Suprapubic skin (tissue), 4 donors: Measurements from ENCODE around the gene ALDH3A2. TPM values are rescaled to one million over a fixed set of nuclear protein-coding genes. Genes with fewer than 3 reads are reported as not detected.

Experiments
- DNase-seq, 2 donors: peaks; one replicate each; pipeline ENCODE4 v3.0.0-alpha.2; 2019; ENCODE audit warnings: low spot score in 2 of 2
- H3K27ac ChIP-seq: fragments of 200-600 bp; sonication (generic); one replicate; pipeline ENCODE4 v1.5.1; 2019
- H3K27me3 ChIP-seq: fragments of 200-600 bp; sonication (generic); one replicate; pipeline ENCODE4 v1.5.1; 2019
- H3K36me3 ChIP-seq: fragments of 200-600 bp; sonication (generic); one replicate; pipeline ENCODE4 v1.5.1; 2019
- H3K4me1 ChIP-seq: fragments of 200-600 bp; sonication (generic); one replicate; pipeline ENCODE4 v1.5.1; 2019
- H3K4me3 ChIP-seq: fragments of 200-600 bp; sonication (generic); one replicate; pipeline ENCODE4 v1.5.1; 2019; ENCODE audit warnings: mild to moderate bottlenecking
- H3K9me3 ChIP-seq: fragments of 200-600 bp; sonication (generic); one replicate; pipeline ENCODE4 v1.5.1; 2019
- CTCF ChIP-seq, 2 donors: fragments of 200-600 bp in 1 of 2; fragments of 450-650 bp in 1 of 2; sonication (generic) in 1 of 2; IDR thresholded peaks; one replicate each; pipeline ENCODE4 v1.5.1; 2016 to 2019; ENCODE audit warnings: antibody characterized with exemption in 2 of 2, mild to moderate bottlenecking in 1 of 2, moderate library complexity in 1 of 2
- EP300 ChIP-seq: sonication (generic); formaldehyde crosslinking; IDR thresholded peaks from one replicate; pipeline ENCODE4 v1.6.1; 2017; ENCODE audit warnings: antibody characterized with exemption
- POLR2A ChIP-seq, 2 donors: fragments of 450-650 bp; IDR thresholded peaks; one replicate each; pipeline ENCODE4 v1.6.1; 2017; ENCODE audit warnings: antibody characterized with exemption in 2 of 2, mild to moderate bottlenecking in 2 of 2, moderate library complexity in 2 of 2
- POLR2AphosphoS5 ChIP-seq, 3 donors: sonication (generic); formaldehyde crosslinking; IDR thresholded peaks; one replicate each; pipeline ENCODE4 v1.6.1; 2017; ENCODE audit warnings: antibody characterized with exemption in 3 of 3
- WGBS: methylation state at CpG from one replicate; pipeline ENCODE4 v1.1.5; 2018; 5-methylcytosine and 5-hydroxymethylcytosine counted together
- total RNA-seq, 4 donors: library from RNA; depleted of rRNA; stranded (reverse); fragments of >200 nt; gene quantifications; one replicate each; pipeline ENCODE4 v1.1.0, GENCODE V29; 2016

ALDH3A2 gene
- total RNA-seq, 4 donors from 2014 or later = 493 to 1,000 (median 626) TPM

GRCh38 chr17:19654896-19655295 lies 6.3 kb downstream of the ALDH3A2 start:
- Histone ChIP-seq H3K9me3 (no peaks in the 10 kb centered on the region), H3K4me3 (no peak overlapping the region), H3K4me1 (peaks cover 77% of the 10 kb centered on the region), H3K36me3 (peaks cover 55% of the 10 kb centered on the region), H3K27me3 (no peaks in the 10 kb centered on the region), H3K27ac (peak overlapping the region; percentile 28)
- no peak for DNase-seq
- 60% methylated on average over 4 of the region's 4 CpGs for WGBS
- TF ChIP-seq POLR2A (IDR thresholded peaks at IDR 0.05) = no peak
- no peak for TF ChIP-seq CTCF (IDR thresholded peaks at IDR 0.05)
- no peak for TF ChIP-seq EP300
- TF ChIP-seq POLR2AphosphoS5 (IDR thresholded peaks at IDR 0.05) = no peak

- TF ChIP-seq POLR2AphosphoS5 (IDR thresholded peaks at IDR 0.05) = no peak
- TF ChIP-seq POLR2A (IDR thresholded peaks at IDR 0.05) = no peak
- TF ChIP-seq EP300 = no peak
- no peak for TF ChIP-seq CTCF (IDR thresholded peaks at IDR 0.05)
- Histone ChIP-seq H3K4me1 (peaks cover 67% of the 10 kb centered on the region), H3K4me3 (no peak overlapping the region), H3K27me3 (no peaks in the 10 kb centered on the region), H3K9me3 (no peaks in the 10 kb centered on the region), H3K36me3 (peaks cover 68% of the 10 kb centered on the region), H3K27ac (no peak overlapping the region)
- 81% methylated on average over 4 of the region's 4 CpGs for WGBS
- no peak for DNase-seq
Observed at GRCh38 chr17:19656336-19656735, 7.8 kb downstream of the ALDH3A2 start.

GRCh38 chr17:19656851-19657581 lies 8.5 kb downstream of the ALDH3A2 start:
- 56% methylated on average over 4 of the region's 4 CpGs for WGBS
- Histone ChIP-seq H3K9me3 (no peaks in the 10 kb centered on the region), H3K4me1 (peaks cover 60% of the 10 kb centered on the region), H3K27me3 (no peaks in the 10 kb centered on the region), H3K36me3 (peaks cover 74% of the 10 kb centered on the region), H3K4me3 (no peak overlapping the region), H3K27ac (no peak overlapping the region)
- no peak for TF ChIP-seq POLR2A (IDR thresholded peaks at IDR 0.05)
- no peak for TF ChIP-seq CTCF (IDR thresholded peaks at IDR 0.05)
- no peak for TF ChIP-seq EP300
- TF ChIP-seq POLR2AphosphoS5 (IDR thresholded peaks at IDR 0.05) = no peak
- no peak for DNase-seq

- H3K9me3 ChIP-seq = no peaks in the 10 kb centered on the region
- TF ChIP-seq POLR2A (IDR thresholded peaks at IDR 0.05) (no peak), POLR2AphosphoS5 (IDR thresholded peaks at IDR 0.05) (no peak), EP300 (no peak), CTCF (IDR thresholded peaks at IDR 0.05) (no peak)
- no peak overlapping the region for H3K27ac ChIP-seq
- DNase-seq = no peak
- H3K27me3 ChIP-seq = no peaks in the 10 kb centered on the region
- peaks cover 39% of the 10 kb centered on the region for H3K4me1 ChIP-seq
- 57% methylated on average over 7 of the region's 7 CpGs for WGBS
- peaks cover 84% of the 10 kb centered on the region for H3K36me3 ChIP-seq
- H3K4me3 ChIP-seq = no peak overlapping the region
Observed at GRCh38 chr17:19659366-19660177, 11.0 kb downstream of the ALDH3A2 start.

GRCh38 chr17:19660219-19660870 lies 11.8 kb downstream of the ALDH3A2 start:
- DNase-seq = no peak
- H3K4me3 ChIP-seq = no peak overlapping the region
- H3K27me3 ChIP-seq = no peaks in the 10 kb centered on the region
- 80% methylated on average over 6 of the region's 6 CpGs for WGBS
- TF ChIP-seq POLR2AphosphoS5 (IDR thresholded peaks at IDR 0.05) (no peak), EP300 (no peak), POLR2A (IDR thresholded peaks at IDR 0.05) (no peak), CTCF (IDR thresholded peaks at IDR 0.05) (no peak)
- H3K36me3 ChIP-seq = peaks cover 85% of the 10 kb centered on the region
- no peaks in the 10 kb centered on the region for H3K9me3 ChIP-seq
- H3K4me1 ChIP-seq = peaks cover 34% of the 10 kb centered on the region
- no peak overlapping the region for H3K27ac ChIP-seq
